Measurements from ENCODE around the gene ITM2B.

ITM2B gene

DNA sequence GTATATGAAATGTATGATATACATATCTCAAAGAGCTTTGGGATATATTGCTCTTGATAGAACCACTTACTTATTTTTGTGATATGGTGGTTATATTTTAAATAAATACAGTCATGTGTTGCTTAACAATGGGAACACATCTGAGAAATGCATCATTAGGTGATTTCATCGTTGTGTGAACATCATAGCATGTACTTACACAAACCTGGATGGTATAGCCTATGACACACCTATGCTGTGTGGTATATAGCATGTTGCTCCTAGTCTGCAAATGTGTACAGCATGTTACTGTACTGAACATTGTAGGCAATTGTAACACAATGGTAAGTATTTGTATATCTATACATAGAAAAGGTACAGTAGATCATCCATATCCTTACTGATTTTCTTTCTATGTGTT, 78.2 kb downstream of the ITM2B start:
- no peak for DNase-seq (ENCODE audit: low read depth in 1 of 2, low spot score in 1 of 2)
- no peak for TF ChIP-seq JUND (IDR thresholded peaks at IDR 0.05; ENCODE audit: low read depth)
- in situ Hi-C loops (cut with HindIII; ENCODE audit: low pct_unique_long_range_greater_than_20kb, low sequenced_read_pairs) = no loop called here

DNA sequence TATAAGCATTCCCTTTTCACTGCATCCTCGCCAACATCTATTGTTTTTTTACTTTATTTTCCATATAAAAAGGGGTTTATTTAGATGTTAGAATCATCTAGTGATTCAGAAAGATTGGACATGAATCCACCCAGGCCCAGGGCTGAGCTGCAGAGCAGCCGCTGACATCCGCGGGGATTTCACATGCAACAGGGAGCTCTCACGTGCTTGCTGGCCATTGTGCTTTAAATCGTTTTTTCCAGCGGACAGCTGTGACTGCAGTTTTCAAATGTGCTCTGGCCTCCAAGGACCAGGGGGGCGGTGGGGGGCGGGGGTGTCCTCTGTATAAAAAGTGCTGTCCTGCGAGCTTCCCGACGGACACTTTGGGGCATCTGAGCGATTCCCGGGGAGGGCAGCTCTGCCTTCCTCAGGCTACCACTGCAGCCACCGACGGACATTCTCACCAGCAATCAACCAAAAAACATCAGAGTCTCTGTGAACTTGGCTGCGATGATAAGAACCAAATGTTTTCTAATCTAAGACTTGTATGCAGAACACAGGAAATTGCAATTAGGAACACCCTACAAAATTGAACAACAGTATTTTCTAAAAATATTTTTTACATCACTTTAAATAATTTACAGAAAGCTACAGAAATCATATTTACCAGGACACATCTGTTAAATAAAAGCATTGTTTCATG, 83.1 kb downstream of the ITM2B start:
- no peak for DNase-seq (ENCODE audit: low read depth in 1 of 2, low spot score in 1 of 2)
- in situ Hi-C loops (cut with HindIII; ENCODE audit: low pct_unique_long_range_greater_than_20kb, low sequenced_read_pairs) = no loop called here
- TF ChIP-seq JUND (IDR thresholded peaks at IDR 0.05; ENCODE audit: low read depth) = no peak

DNA sequence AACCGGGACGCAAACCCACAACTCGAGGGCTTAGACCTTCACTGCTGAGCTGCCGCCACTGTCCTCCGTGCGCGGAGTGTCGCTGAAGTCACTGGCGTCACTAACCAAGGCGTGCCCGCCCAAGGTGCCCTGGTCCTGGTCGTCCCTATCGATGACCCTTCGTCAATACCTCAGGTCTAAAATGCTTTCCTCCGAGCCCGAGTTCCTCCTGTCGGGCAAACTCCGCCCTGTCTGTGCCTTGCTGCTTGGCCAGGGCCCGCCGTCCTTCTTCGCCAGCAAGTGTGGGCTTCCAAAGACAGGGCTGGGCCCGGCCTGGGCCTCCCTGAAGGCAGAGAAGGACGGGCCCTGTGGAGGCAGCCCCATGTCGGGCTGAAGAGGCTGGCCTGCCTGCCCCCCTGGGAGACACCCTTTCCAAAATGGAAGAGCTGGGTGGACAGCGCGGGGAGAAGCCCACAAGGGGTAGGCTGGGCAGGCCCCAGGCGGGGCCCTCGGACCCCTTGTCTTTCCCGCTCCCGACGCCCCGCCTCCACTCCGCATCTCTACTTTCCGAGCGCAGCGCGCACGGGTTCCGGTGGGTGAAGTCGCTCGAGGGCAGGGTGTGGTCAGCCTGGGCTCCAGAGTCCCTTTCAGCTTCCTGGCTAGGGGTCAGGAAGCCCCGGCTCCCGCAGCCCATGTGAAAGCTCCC, 84.0 kb downstream of the ITM2B start:
- DNase-seq (ENCODE audit: low read depth in 1 of 2, low spot score in 1 of 2) = no peak
- in situ Hi-C loops (cut with HindIII; ENCODE audit: low pct_unique_long_range_greater_than_20kb, low sequenced_read_pairs) = no loop called here
- no peak for TF ChIP-seq JUND (IDR thresholded peaks at IDR 0.05; ENCODE audit: low read depth)

DNA sequence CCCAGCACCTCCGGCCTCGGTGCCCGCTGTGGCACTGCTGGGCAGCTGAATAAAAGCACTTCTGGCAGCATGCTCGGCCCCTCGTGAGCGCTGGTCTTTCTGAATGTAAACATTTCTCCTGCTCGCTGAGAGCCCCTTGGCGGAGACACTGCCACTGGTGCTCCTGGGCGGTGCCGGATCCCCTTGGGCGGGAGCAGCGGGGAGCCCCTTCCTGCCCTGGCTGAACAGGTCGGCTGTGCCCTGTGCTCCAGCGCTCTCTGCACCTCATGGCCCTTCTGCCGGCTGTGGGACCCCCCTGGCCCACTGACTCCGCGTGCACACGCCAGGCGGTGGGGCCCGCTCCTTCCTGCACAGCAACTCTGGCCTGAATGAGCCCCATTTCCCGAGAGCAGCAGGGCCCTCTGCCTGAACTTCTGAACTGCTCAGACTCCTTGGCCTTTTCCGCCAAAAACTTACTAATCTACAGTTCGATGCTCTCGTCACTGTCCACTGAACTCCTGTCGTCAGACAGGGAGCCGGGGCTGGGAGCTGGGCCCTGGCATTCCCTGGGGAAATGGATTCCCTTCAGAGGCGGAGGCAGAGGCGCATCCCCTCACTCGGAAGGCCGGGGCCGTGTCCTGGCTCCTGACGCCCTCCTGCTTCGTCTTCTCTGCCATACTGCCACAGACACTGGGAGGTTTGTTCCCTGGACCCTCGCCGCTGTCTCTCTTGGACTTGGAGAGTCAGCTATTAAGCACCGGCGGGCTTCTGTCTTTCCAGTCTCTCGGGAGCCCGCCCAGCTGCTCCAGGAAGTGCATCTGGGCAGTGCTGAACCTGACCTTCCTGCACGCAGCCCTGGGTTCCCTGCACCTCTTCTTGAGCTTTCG, 84.7 kb downstream of the ITM2B start:
- no peak for DNase-seq (ENCODE audit: low read depth in 1 of 2, low spot score in 1 of 2)
- in situ Hi-C loops (cut with HindIII; ENCODE audit: low pct_unique_long_range_greater_than_20kb, low sequenced_read_pairs) = no loop called here
- no peak for TF ChIP-seq JUND (IDR thresholded peaks at IDR 0.05; ENCODE audit: low read depth)

DNA sequence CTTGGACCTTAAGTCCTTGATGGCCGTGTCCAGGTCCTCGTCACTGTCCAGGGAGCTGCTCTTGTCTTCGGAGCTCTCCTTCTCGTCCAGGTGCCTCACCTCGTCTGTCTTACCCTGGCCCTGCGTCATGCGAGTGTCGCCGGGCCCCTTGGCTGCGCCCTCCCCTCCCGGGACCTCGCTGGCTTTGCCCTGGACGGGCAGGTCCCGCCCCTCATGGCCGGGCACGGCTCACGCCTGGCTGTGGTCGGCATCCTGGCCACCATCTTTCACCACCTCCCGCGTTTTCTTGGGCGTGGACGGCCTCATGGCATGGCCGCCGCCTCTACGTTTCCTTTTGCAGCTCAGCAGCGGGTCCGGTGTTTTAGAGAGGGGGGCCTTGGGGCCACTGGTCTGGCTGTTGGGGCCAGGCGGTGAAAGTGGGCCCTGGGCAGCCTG, 85.4 kb downstream of the ITM2B start:
- no peak for DNase-seq (ENCODE audit: low read depth in 1 of 2, low spot score in 1 of 2)
- in situ Hi-C loops (cut with HindIII; ENCODE audit: low pct_unique_long_range_greater_than_20kb, low sequenced_read_pairs) = no loop called here
- no peak for TF ChIP-seq JUND (IDR thresholded peaks at IDR 0.05; ENCODE audit: low read depth)

GRCh38 chr13:48318821-48319511, 86.0 kb downstream of the ITM2B start:
- in situ Hi-C loops (cut with HindIII; ENCODE audit: low pct_unique_long_range_greater_than_20kb, low sequenced_read_pairs) = no loop called here
- no peak for TF ChIP-seq JUND (IDR thresholded peaks at IDR 0.05; ENCODE audit: low read depth)
- DNase-seq (ENCODE audit: low read depth in 1 of 2, low spot score in 1 of 2) = no peak
